HEK293T (cell line): Measurements from ENCODE around the gene DLST.

Experiments used
- BHLHE40 ChIP-seq: fragments of 450-650 bp; IDR thresholded peaks from 2 replicates; pipeline ENCODE4 v1.6.1; 2016; ENCODE audit warnings: mild to moderate bottlenecking, moderate library complexity, borderline replicate concordance
- CTBP1 ChIP-seq: fragments of 450-650 bp; IDR thresholded peaks from 2 replicates; pipeline ENCODE4 v1.6.1; 2016; ENCODE audit warnings: borderline replicate concordance
- FOXA1 ChIP-seq: fragments of 450-650 bp; IDR thresholded peaks from 2 replicates; pipeline ENCODE4 v1.6.1; 2016; ENCODE audit warnings: mild to moderate bottlenecking
- FOXK2 ChIP-seq: fragments of 450-650 bp; IDR thresholded peaks from 2 replicates; pipeline ENCODE4 v1.6.1; 2016; ENCODE audit warnings: mild to moderate bottlenecking
- FOXM1 ChIP-seq: fragments of 450-650 bp; IDR thresholded peaks from 2 replicates; pipeline ENCODE4 v1.6.1; 2017; ENCODE audit warnings: mild to moderate bottlenecking, borderline replicate concordance
- HDGF ChIP-seq: fragments of 450-650 bp; IDR thresholded peaks from 2 replicates; pipeline ENCODE4 v1.6.1; 2017; ENCODE audit warnings: antibody characterized with exemption, borderline replicate concordance
- L3MBTL2 ChIP-seq: fragments of 450-650 bp; conservative IDR thresholded peaks from 2 replicates; pipeline ENCODE4 v1.6.1; 2016; ENCODE audit warnings: mild to moderate bottlenecking
- LEF1 ChIP-seq: fragments of 450-650 bp; IDR thresholded peaks from 2 replicates; pipeline ENCODE4 v1.6.1; 2017; ENCODE audit warnings: mild to moderate bottlenecking, borderline replicate concordance
- NFRKB ChIP-seq: fragments of 450-650 bp; IDR thresholded peaks from 2 replicates; pipeline ENCODE4 v1.6.1; 2016; ENCODE audit warnings: mild to moderate bottlenecking, moderate library complexity
- SP1 ChIP-seq: fragments of 450-650 bp; IDR thresholded peaks from 2 replicates; pipeline ENCODE4 v1.6.1; 2017
- SUZ12 ChIP-seq: fragments of 450-650 bp; IDR thresholded peaks from 2 replicates; pipeline ENCODE4 v1.6.1; 2016; ENCODE audit warnings: mild to moderate bottlenecking
- TARDBP ChIP-seq: fragments of 450-650 bp; IDR thresholded peaks from 2 replicates; pipeline ENCODE4 v1.6.1; 2016
- TF ChIP-seq, protein P1 (sequence below): fragments of 450-650 bp; IDR thresholded peaks from 2 replicates; pipeline ENCODE4 v1.6.1; 2016

DNA sequence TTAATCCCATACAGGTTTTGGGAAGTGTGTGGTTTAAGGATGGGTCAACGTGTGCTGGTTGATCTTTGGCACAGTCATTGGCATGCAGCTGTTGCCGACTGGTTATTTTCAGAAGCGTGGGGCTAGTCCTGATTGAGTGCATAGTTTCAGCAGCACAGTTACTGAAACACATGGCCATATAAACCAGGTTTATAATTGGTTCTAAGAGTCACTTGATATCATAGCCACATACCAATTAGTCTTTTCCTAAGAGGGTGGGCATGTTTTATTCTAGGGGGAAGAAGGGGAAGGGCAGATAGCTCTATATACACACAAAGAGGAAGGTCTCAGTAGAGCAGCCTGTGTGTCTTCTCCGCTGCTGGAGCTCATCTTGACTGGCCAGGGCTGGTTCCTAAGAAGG lies 52.3 kb downstream of the DLST start:
- TF ChIP-seq, protein P1, sequence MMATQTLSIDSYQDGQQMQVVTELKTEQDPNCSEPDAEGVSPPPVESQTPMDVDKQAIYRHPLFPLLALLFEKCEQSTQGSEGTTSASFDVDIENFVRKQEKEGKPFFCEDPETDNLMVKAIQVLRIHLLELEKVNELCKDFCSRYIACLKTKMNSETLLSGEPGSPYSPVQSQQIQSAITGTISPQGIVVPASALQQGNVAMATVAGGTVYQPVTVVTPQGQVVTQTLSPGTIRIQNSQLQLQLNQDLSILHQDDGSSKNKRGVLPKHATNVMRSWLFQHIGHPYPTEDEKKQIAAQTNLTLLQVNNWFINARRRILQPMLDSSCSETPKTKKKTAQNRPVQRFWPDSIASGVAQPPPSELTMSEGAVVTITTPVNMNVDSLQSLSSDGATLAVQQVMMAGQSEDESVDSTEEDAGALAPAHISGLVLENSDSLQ = no peak
- TF ChIP-seq NFRKB (no peak), LEF1 (no peak), FOXA1 (no peak), BHLHE40 (no peak), HDGF (no peak), TARDBP (no peak), L3MBTL2 (no peak), SP1 (no peak), FOXM1 (no peak), SUZ12 (no peak), CTBP1 (no peak), FOXK2 (no peak)
